Activated naive CD4-positive, alpha-beta T cell (primary cell): ENCODE measurements around the gene DNAJB14.

Experiments used
- DNase-seq, 4 experiments: peaks; one replicate each; lab custom pipeline; 2025; lab: John Stamatoyannopoulos, UW

The DNAJB14 gene

DNA sequence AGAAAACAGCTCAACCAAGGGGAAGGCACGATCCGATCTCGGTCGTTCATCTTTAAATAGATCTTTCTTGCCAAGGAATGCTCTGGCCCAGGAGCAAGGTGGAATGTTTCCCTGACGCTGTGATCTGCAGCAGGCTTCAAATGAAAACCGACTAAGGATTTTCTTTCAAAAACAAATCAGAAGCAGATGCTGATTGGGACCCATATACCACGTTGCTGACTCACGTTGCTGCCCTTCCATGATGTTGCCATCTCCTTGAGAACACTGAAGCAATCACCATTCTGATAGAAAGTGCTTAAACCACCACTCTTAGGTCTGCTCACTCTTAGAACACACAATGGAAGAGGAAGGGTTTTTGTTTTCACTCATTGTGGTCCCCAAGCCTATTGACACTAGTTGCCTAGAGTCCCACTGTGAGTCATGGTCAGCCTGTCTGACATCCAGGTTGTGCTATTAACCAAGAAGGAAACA, 78.3 kb downstream of the DNAJB14 start:
- DNase-seq, result no peak

DNA sequence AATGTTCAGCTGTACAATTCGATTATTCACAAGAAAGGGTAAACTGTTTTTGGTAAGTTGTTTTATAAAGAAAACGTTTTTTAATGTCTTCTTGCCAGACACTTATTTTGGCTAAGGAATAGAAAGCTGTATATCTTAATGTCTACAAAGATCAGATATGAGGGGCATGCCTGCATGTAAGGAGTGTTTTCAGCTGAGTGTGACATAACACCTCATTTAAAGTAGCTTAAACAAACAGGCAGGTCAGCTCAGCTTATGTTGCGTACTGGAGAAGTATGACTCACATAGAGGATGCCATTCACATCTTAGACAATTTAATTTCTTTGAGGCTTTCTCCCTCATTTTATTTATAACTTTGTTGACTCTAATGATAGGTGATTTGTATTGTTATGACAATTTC, 82.6 kb downstream of the DNAJB14 start:
- no peak for DNase-seq

DNA sequence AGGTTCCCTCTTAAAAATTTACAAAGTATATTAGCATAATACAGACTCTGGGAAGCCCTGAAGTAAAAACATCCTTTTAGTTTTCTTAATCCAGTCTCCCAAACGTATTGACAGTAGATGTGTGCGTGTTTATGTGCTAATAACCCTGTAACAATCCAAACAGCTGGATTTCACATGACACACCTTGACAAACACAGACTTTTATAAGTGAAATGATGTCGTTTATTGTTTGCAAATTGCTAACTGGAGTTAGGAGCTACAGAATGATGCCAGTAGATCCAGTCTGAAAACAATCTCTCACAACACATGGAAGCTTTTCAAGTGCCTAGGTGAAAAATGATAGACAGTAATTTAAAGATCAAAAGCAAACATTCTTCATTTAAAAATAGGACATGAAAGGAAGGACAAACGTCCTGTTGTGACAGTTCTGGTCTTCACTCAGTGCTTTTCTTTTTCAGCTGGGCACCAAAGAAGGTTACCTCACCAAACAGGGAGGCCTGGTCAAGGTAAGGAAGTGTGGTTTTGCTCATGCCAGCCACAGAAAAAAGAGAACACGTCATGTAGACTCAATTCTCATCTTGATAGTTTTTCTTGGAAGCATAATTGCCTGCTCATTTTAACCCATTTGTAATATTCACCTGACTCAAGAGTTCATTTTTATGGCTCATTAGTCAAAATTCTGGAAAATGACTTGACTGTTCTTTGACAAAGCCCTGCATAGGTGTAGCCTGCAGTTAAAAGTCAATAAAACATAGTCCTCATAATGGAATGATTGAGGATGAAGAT, 85.1 kb downstream of the DNAJB14 start:
- no peak for DNase-seq

DNA sequence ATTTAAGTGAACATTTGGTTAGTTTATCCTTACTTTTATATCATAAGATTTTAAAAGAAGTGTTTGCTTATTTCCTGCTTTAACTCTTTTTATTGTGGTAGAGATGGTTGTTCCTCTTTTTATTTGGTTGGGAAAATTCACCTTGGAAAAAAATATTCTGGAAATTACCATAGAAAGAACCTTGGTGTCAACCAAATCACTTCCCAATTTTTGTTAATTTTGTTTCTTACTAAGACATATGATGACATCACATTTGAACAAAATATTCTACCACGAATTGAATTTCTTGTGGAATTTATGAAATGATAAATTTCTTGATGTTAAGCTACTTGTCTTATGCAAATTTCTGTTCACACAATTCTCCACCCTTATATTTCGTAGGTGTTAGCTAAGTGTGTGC, 85.9 kb downstream of the DNAJB14 start:
- DNase-seq, result no peak

DNA sequence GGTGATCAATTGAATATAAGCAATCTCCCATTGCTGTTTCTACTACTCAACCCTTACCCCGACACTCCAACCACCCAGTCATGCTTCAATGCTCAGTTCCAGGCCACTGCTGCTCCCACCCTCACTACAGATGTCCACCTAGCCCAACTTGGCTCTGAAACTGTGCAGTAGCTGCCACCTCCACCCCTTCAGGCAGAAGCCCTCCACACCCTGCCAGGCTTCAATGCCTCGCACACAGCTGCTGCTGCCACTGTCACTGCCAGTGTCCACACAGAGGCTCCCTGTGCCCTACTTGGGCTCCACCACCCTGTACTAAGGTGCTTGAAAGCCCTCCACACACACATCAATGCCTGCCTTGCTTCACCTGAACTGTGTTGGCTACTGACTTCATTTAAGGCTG, 86.8 kb downstream of the DNAJB14 start:
- DNase-seq, result no peak

DNA sequence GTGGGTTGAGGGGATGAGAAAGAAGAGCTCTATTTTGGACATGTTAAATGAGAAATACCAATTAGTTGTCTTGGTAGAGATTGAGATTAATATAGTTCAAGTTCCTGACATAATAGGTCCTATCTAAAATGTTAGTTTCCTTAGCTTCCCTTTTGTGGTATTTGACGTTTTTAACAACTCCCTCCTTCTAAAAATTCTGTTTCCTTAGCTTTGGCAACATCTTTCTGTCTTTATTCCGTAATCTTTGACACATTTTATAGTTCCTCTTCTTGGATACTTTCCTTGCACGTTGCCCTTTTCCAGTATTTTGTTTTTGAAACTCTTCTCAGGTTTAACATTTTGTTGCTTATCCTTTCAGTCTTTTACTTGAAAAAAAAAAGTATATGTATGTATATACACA, 89.1 kb downstream of the DNAJB14 start:
- no peak for DNase-seq

DNA sequence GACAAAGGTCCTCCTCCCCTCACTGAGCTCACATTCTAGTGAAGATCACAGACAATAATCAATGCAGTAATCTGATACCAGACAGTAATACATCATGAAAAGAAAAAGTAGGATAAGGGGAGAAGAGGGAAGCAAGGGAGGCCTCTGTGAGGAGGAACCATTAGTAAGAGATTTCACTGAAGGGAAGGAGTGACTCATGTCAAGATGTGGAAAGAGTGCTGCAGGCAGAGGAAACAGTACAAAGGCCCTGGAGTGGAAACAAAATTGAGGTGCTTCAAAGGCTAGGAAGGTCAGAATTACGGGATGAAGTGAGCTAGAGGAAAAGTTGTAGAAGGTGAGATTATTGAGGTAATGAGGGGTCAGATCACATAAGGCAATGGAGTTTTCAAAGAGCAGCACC, 90.3 kb downstream of the DNAJB14 start:
- no peak for DNase-seq

DNA sequence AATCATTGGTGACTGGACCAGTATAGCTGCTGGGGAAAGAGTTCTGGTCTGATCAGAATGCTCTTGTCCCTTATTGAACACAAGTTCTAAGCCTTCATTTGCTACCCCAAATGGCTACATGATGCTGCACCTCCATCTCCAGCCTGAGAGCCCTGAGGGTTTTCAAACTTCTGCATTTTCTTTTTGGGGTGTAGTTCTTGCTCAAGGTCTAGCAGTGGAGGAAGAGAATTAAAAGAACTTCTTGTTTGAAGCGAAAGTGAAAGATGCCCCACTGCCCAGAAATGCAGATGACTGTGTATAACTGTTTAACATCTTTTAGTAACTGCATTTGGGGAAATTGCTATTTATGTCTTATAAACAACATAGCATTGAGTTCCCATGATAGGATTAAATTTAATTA, 90.7 kb downstream of the DNAJB14 start:
- no peak for DNase-seq

DNA sequence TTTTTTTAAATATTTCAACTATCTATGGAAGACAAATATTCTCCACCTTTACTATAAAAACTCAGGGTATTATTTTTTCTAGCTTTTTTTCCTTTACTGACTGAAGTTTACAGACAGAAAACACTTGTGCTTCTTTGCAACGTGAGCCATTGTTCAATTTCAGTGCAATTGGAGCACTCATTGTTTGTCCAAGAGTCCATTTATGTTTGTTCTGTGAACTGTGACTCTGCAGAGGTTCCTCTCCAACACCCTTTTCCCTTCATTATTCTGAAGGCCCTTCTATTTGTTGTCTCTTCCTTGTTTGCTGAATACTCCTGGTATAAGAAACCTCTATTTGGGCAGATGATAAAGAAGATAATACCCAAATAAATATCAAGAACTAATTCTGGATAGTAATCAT, 92.4 kb downstream of the DNAJB14 start:
- DNase-seq, result no peak

DNA sequence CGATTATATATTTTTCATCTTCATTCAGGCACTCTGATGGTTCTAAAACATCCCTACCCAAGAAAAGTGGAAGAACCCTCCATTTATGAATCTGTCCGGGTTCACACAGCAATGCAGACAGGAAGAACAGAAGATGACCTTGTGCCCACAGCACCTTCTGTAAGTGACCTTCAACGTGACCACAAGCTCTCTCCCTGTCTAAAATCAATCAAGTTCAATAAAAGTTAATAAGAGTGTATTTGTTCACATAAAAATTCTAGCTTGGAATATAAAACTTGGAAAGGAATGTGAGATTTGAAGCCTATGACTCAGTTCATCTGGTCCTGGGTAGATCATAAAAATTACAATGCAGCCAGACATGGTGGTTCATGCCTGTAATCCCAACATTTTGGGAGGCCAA, 93.2 kb downstream of the DNAJB14 start:
- DNase-seq, result no peak

DNA sequence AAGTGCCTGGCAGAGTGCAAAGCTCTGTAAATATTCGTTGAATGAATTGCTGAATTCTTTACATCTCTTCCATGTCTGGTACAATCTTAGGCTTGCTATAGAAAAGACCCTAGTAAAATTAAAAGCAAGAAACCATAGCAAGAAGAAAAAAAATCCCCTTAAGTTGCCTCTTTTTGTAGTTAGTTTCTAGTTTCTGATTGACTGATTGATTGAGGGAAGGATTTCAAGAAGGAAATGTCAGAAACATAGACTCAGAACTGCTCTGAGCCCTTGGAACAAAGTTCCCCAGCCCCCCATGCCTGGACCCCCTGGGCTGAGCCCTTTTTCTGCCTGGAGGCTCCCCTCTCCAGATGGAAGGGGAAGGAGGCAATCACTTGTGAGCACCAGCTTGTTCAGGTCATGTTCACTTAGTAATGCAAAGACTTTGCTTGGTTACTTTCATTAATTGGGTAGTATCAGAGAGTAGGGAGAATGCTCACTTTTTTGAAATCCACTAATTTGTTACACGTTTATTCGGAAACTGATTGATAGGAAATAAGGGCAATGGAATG, 94.1 kb downstream of the DNAJB14 start:
- DNase-seq, result no peak

DNA sequence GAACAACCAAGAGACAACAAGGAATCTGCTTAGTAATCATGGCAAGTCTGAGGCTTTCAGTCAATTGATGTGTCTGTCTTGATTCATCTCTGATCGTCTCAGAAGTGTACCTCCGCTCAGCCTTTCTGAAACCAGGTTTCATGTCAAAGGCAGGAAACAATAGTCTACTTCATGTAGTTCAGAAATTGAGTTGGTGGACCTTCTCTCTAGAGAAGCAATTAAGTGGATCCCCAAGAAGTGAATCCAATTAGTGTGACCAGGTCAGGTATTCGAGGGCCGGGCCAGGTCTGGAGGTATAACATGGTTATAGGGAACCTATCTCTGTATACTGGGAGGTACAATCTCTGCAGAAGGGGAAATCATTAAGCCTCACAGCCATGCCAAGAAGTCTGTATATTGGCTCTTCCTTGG, 97.8 kb downstream of the DNAJB14 start:
- no peak for DNase-seq

DNA sequence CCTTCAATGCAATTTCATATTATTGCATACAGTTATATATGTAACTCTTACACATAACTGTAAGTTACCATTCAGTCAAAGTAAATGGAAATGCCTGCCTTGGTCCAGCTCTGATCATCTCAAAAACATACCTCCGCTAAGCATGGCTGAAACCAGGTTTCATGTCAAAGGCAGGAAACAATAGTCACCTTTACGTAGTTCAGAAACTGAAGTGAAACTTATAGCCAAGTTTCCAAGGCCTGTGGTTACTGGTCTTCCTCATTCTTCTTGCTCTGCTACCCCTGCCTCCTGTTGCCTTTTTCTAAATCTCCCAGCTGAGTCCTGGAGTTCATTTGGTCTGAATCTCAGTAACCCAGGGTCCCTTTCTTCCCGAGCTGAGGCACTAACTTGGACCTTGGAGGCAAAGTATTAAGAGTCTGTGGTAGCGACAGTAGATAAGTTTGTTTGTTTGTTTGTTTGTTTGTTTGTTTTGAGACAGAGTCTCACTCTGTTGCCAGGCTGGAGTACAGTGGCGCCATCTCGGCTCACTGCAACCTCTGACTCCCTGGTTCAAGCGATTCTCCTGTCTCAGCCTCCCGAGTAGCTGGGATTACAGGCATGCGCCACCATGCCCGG, 98.9 kb downstream of the DNAJB14 start:
- no peak for DNase-seq

DNA sequence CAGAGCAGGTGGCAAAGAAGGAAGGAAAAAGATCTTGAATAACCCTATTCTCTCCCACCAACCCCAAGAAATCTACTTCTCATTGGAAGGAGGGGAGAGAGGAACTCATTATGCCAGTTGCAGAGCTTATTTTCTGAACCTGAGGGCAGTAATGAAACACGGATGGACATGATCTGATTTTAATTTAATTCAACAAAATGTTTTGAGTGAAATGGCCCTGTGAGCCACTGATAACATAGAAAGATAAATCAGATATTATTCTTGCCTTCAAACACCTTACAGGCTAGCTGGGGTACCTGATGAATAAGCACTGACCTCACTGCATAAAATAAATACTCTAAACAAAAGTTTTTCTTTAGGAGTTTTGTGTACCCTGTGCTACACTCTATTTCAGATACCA, 99.5 kb downstream of the DNAJB14 start:
- no peak for DNase-seq
